Fibroblast of gingiva (primary cell): ENCODE results near the gene TAF10.
A peak's percentile ranks its signal among the peaks of the same experiment; 100 is the strongest.

Source experiments
- DNase-seq: peaks from one replicate; pipeline ENCODE4 v3.0.0-alpha.2; 2011; ENCODE audit warnings: low read depth

The TAF10 gene

DNA sequence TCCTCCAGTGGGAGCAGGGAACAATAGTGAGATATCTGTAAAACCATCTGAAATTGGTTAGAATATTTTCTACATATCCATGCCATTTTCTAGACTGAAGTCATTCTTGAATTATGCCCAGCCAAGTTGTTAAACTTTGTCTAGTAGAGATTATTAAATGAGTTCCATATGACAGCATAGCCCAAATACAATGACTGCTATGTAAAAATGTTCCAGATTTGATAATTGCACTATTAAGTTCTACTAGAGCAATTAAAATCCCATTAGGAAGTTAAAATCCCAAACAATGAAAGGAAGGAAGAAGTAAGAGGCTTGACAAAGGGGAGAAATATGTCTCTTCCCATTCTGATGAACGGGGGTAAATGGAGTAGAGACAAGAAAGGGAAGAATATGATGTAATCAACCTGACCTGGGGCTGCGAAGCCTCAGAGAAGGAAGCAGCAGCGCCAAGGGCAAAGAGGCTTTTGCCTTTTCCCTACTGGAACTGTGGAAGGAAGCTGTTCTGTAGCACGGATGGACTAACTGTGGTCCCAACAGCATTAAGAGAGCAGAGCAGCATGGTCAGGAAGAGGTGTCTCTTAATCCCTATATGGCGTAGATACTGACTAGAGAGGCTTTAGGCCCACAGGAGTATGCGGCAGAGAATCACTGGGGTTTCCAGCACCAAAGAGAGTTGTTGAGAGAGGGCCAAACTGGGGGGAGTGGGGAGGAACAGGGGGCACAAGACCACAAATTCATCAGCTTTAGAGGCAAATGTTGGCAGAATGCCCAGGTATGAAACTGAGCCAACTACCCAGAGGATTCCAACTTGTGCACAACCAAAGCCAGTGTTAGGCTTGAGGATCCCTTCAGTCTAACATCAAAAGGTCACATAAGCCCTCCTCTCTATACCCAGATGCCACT is 35.3 kb downstream of the TAF10 start:
- peak; percentile 79 for DNase-seq

DNA sequence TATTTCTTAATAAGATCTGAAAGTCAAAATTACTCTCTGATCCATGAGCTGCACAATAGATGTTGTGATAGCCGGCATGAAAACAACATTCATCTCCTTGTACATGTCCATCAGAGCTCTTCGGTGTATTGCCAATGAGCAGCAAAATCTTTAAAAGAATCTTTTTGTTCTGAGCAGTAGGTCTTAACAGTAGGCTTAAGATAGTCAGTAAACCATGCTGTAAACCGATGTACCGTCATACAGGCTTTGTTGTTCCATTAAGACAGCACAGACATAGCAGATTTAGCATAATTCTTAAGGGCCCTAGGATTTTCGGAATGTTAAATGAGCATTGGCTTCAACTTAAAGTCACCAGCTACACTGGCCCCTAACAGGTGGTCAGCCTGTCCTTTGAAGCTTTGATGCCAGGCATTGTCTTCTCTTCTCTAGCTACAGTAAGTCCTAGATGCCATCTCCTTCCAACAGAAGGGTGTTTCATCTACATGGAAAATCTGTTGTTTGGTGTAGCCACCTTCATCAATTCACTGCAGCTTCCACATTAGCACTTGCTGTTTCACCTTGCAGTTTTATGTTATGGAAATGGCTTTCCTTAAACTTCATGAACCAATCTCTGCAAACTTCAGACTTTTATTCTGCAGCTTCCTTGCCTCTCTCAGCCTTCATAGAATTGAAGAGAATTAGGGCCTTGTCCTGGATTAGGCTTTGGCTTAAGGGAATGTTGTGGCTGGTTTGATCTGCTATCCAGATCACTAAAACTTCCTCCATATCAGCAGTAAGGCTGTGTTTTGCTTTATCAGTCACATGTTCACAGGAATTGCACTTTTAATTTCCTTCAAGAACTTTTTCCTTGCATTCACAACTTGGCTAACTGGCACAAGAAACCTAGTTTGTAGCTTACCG is 37.0 kb downstream of the TAF10 start:
- DNase-seq = no peak

DNA sequence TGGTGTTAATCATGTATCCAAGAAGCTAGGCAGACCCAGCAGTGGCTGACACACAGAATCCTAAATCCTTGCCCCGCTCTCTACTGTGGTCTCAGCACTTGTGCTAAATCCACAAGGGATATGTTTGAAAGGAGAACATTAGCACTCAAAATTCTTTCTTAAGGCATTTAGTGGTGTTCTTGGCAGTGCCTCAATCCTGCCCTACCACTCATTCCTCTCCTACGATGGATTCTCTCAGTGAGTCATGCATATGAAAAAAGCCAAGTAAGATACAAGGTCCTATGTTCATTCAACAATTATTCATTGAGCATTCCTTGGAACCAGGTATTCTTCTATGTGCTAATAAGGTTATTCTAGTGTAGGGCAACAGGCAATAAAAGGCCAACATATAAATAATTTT is 39.8 kb downstream of the TAF10 start:
- peak; percentile 75 for DNase-seq

DNA sequence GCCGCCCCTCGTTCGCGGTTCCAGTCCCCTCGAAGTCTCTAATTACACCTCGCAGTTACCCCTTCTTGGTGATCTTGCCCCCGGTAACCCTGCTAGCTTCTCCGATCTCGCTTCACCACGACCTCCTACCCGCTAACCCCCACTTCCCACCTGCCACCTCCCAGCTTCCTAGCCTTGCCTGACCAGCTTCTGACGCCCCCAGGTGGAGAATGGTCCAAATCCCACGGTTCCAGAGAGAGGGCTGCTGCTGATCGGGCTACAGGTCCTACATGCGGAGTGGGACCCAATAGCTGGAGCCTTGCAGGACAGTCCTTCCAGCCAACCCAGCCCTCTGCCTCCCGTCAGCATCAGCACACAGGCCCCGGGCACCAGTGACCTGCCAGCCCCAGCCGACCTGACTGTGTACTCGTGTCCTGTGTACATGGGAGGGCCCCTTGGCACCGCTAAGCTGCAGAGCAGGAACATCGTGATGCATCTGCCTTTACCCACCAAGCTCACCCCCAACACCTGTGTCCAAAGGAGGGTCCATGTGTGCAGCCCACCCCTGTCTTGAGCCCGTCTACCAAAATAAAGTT is 40.5 kb downstream of the TAF10 start:
- DNase-seq = no peak

DNA sequence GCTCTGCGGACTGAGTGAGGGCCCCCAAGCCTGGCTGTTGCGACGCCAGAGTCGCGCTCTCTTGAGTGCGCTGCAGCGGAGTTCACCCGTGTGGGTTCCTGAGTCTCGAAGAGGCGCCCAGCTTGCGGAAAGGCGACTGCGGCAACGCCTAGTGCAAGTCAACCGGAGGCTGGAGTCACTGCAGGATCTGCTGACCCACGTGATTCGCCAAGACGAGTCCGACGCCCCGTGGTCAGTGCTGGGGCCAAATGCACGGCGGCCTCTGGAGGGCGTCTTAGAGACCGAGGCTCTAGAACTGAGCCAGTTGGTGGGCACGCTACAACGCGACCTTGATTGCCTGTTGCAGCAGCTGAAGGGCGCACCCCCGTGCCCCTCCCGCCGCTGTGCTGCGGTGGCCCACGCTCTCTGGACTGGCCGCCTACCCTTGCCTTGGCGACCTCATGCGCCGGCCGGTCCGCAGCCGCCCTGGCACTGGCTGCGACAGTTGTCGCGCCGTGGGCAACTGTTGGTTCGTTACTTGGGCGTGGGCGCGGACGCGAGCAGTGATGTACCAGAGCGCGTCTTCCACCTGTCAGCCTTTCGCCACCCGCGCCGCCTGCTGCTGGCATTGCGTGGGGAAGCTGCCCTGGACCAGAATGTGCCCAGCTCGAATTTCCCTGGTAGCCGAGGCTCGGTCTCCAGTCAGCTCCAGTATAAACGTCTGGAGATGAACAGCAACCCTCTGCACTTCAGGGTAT is 41.2 kb downstream of the TAF10 start:
- DNase-seq = no peak

DNA sequence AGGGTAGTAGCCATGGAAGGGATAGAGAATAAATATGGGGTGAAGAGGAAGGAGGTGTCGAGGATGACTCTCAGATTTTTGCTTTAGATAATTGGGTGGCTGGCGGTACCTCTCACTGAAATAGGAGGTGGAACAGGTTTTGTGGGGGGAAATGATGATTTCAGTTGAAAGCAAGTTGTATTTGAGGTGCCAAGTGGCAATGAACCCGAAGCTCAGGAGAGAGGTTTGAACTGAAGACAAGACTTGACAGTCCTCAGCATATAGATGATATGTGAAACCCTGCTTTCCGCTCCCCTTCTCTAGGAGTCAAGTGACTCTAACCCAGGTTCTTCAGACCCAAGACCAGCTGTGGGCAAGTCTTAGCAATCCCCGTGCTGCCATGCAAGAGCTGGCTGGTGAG is 42.3 kb downstream of the TAF10 start:
- DNase-seq = no peak

- peak; percentile 65 for DNase-seq
These were observed 43.7 kb downstream of the TAF10 start for GRCh38 chr11:6568191-6568918.

DNA sequence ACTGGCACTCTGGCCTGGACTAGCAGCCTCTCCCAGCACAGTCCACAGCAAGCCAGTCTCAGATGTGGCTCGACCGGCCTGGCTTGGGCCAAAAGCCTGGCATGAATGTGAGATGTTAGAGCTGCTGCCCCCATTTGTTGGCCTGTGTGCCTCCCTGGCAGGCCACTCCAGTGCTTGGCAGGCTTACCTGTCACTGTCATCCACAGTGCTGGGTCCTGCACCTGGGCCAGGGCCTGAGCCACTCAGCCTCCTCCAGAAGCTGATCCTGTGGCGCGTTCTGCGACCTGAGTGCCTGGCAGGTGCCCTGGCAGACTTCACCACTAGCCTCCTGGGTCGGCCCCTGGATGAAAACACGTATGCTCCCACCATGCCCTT is 44.7 kb downstream of the TAF10 start:
- no peak for DNase-seq

GRCh38 chr11:6566704-6567370 is 45.2 kb downstream of the TAF10 start:
- DNase-seq = no peak

- DNase-seq = no peak
These were observed 45.9 kb downstream of the TAF10 start for GRCh38 chr11:6565988-6566703.

- no peak for DNase-seq
These were observed 46.7 kb downstream of the TAF10 start for GRCh38 chr11:6565325-6565724.

- DNase-seq = no peak
These were observed 48.3 kb downstream of the TAF10 start for GRCh38 chr11:6563667-6564066.

GRCh38 chr11:6563121-6563619 is 48.8 kb downstream of the TAF10 start:
- no peak for DNase-seq

GRCh38 chr11:6561288-6561687 is 50.7 kb downstream of the TAF10 start:
- DNase-seq = no peak
